ENCODE results near the gene CADPS2. TPM values are rescaled to one million over a fixed set of nuclear protein-coding genes. Genes with fewer than 3 reads are reported as not detected.

CADPS2 gene
- total RNA-seq, 4 donors from 2014 or later, result 8.7 to 27.9 (median 16.7) TPM

GRCh38 chr7:122273117-122273516 lies 613.1 kb downstream of the CADPS2 start:
- no peak for TF ChIP-seq CTCF (IDR thresholded peaks at IDR 0.05; ENCODE audit: low read depth)

GRCh38 chr7:122269241-122269640 lies 617.0 kb downstream of the CADPS2 start:
- TF ChIP-seq CTCF (IDR thresholded peaks at IDR 0.05; ENCODE audit: low read depth), result no peak

Small RNAs within 50 kb of the gene (small RNA-seq; reads per million reads assigned to genes)
- gene AC006463.1, result not detected

Other genes starting within 250 kb of the CADPS2 start
- gene RNF133, start 187.3 kb downstream of the CADPS2 start, total RNA-seq, result 1 to 10 TPM in 2 of 4 donors, under 1 TPM in 2; 0.85 to 2.4 (median 1.1) TPM
- 1 to 10 TPM in 3 of 4 donors, under 1 TPM in 1; 0.85 to 8.1 (median 2.4) TPM for gene RNF148, start 183.5 kb downstream of the CADPS2 start, total RNA-seq
- not detected for gene TAS2R16, start 109.2 kb upstream of the CADPS2 start, total RNA-seq

Measured in subcutaneous adipose tissue (tissue), 4 donors.